Activated T-cell treated with anti-CD3 and anti-CD28 coated beads, Interleukin-2, amount 50 U/mL, for 4 hours (primary cell): ENCODE measurements around the gene ZDHHC17. TPM values are rescaled to one million over a fixed set of nuclear protein-coding genes. Genes with fewer than 3 reads are reported as not detected.

Experiments
- ATAC-seq, 2 donors: fragments of 200-7000 bp; cut with Tn5 transposase; one replicate each; pipeline ENCODE4 v1.10.0; 2021
- DNase-seq: peaks from one replicate; pipeline ENCODE4 v3.0.0-alpha.2; 2020
- H3K27me3 Mint-ChIP-seq: one replicate; pipeline ENCODE4 v1.8.0; 2021; ENCODE audit warnings: low read depth, mixed read lengths
- H3K36me3 Mint-ChIP-seq: one replicate; pipeline ENCODE4 v1.8.0; 2022; ENCODE audit warnings: mixed read lengths; ENCODE audit not compliant: insufficient read depth
- H3K4me1 Mint-ChIP-seq: one replicate; pipeline ENCODE4 v1.8.0; 2021; ENCODE audit warnings: low read depth, mixed read lengths
- H3K4me3 Mint-ChIP-seq: one replicate; pipeline ENCODE4 v1.8.0; 2021; ENCODE audit warnings: mild to moderate bottlenecking, moderate library complexity, mixed read lengths
- H3K9me3 Mint-ChIP-seq: one replicate; pipeline ENCODE4 v1.8.0; 2021; ENCODE audit warnings: mixed read lengths
- total RNA-seq, 3 donors: library from RNA; stranded (reverse); gene quantifications; one replicate each; pipeline ENCODE4 v1.2.1, GENCODE V29; 2021

The ZDHHC17 gene
- total RNA-seq, 3 donors from 2014 or later, result 20.5 to 28.1 (median 25.4) TPM

DNA sequence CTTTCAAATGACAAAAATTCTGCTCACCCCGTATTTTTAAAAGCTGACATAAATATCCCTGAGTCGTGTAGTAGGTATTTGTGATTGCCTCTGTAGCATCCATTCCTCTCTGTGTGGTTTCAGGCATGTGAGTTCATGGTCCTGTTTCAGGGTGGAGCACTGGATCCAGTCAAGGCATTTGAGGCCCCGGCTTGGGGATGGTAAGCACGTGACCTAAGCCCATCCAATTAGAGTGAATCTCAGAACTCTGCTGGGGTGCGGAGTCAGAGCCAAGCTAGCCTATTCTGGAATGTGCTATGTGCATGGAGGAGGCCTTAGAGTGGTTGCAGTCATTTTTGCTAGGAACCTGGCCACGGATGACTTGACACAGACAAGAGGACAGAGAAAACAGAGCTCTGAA, 119.2 kb downstream of the ZDHHC17 start:
- Mint-ChIP-seq H3K36me3 (no peaks in the 10 kb centered on the region), H3K9me3 (no peaks in the 10 kb centered on the region), H3K4me1 (peaks cover 11% of the 10 kb centered on the region), H3K4me3 (no peak overlapping the region), H3K27me3 (peaks cover 34% of the 10 kb centered on the region)
- no peak for DNase-seq
- ATAC-seq, result no peak

DNA sequence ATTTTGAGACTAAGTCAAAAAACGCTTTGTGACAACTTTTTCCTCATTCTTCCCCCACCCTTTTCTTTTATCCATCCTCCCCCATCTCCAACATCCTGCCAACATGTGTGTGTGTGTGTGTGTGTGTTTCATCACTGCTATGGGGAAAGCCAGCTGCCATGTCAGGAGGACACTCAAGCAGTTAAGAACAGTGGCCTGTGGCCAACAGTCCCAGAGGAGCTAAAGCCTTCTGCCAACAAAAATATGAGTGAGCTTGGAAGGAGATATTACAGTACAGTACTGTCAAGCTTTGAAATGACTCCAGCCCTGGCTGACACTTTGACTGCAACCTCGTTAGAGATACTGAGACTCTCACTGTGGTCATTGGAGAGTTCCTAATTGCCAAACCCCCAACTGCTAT, 119.9 kb downstream of the ZDHHC17 start:
- Mint-ChIP-seq H3K4me3 (no peak overlapping the region), H3K4me1 (peaks cover 7% of the 10 kb centered on the region), H3K27me3 (peaks cover 32% of the 10 kb centered on the region), H3K9me3 (no peaks in the 10 kb centered on the region), H3K36me3 (no peaks in the 10 kb centered on the region)
- no peak for ATAC-seq
- DNase-seq, result no peak

DNA sequence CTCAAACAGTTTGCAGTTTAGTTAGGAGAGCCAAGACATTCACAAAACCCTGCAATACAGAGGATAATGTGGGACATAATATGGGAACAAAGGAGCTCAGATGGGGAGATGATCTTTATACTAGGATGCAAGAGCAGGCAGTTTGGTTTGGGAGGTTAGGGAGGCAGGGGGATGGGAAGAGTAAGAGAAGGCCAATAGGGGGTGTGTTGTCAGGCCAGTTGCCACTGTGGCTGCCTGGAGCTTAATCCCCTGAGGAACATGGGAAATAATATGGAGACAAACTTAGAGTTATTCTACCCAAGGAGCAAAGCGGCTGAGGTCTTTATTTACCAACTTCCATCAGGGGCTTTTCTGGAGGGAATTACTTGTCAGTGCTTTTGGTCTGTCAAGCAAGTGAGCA, 124.9 kb downstream of the ZDHHC17 start:
- H3K9me3 Mint-ChIP-seq, result no peaks in the 10 kb centered on the region
- DNase-seq, result no peak
- no peaks in the 10 kb centered on the region for H3K36me3 Mint-ChIP-seq
- H3K4me1 Mint-ChIP-seq, result peaks cover 3% of the 10 kb centered on the region
- H3K27me3 Mint-ChIP-seq, result peaks cover 23% of the 10 kb centered on the region
- ATAC-seq, result no peak
- no peak overlapping the region for H3K4me3 Mint-ChIP-seq

DNA sequence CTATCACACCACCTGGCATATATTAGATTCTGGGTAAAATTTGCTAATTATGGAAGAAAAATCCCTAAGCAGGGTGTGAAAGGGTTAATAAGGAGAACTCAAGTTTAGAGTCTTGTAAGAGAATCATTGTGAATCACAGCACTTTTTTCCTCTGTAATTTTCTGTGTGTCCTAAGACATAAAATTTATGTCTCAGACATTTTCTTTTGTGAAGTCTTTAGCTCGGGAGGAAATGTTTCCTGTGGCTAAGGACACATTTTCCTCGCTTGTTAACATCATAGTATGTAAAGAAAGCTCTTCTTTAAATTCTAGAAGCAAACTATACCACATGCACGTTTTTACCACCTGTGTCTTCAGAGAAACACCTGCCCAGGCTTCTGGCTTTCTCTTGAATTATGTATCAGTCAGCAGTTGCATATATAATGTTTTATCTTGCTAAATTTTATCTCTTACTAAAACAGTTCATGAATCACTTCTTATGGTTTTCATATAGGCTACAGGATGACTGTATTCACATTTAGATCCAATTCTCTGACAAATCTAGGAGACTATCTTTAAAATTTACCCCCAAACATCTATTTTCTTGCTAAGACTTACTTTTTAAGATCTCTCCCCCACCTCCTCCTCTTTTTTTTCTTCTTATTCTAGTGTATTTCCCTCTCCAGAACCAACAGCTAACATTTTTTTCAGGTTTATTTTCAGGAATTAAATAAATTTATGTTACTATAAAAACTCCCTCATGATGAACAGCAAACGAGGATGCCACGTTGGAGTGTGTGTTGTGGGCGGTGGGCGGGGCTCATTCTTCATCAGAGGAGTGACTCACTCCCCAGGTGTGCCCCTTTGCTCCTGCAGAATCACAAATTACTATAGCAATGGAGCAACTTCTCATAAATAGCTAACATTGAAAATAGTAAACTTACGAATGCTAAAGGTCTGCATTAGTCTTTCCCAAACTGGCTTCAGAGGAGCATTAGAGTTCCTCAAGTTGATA, 126.5 kb downstream of the ZDHHC17 start:
- H3K36me3 Mint-ChIP-seq, result no peaks in the 10 kb centered on the region
- DNase-seq (peak; percentile 51), ATAC-seq (peak; percentile 66 to 72)
- peaks cover 3% of the 10 kb centered on the region for H3K4me1 Mint-ChIP-seq
- H3K4me3 Mint-ChIP-seq, result no peak overlapping the region
- peaks cover 20% of the 10 kb centered on the region for H3K27me3 Mint-ChIP-seq
- H3K9me3 Mint-ChIP-seq, result no peaks in the 10 kb centered on the region

DNA sequence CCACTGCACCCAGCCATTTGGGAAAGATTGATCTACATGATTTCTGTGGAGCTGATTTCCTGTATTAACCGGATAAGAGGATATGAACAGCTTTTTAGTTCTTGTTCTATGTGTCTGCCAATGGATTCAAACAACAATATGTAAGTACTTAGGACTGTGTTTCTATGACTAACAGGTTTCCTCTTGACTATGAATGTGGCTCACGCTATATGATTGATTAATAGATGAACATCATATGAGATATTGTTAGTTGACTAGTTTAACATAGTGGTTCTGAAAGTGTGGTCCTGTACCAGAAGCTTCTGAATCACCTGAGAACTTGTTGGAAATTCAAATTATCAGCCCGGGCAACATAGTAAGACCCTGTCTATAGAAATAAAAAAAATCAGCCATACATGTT, 127.7 kb downstream of the ZDHHC17 start:
- Mint-ChIP-seq H3K27me3 (peaks cover 20% of the 10 kb centered on the region), H3K4me1 (peaks cover 3% of the 10 kb centered on the region), H3K36me3 (no peaks in the 10 kb centered on the region), H3K9me3 (no peaks in the 10 kb centered on the region), H3K4me3 (no peak overlapping the region)
- ATAC-seq, result peak; percentile 20 to 36
- DNase-seq, result no peak

DNA sequence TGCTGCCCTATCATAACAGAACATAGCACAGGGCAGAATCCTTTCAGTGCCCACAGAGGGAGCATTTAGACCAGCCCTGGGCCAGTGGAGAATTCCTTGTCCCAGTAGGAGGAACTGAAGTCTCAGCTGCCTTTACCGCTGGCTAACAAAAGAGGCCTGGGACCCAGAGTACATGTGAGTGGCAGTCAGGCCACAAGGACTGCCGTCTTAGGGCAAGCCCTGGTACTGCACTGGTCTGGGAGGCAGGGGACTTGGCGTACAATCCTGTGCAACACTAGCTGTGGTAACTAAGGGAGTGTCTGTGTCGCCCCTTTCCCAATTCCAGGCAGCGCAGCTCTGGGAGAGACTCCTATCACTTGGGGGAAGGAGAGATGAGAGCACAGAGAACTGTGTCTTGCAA, 131.9 kb downstream of the ZDHHC17 start:
- Mint-ChIP-seq H3K9me3 (no peaks in the 10 kb centered on the region), H3K4me1 (peaks cover under 1% of the 10 kb centered on the region), H3K27me3 (peaks cover 6% of the 10 kb centered on the region), H3K36me3 (no peaks in the 10 kb centered on the region), H3K4me3 (no peak overlapping the region)
- ATAC-seq (no peak), DNase-seq (no peak)

DNA sequence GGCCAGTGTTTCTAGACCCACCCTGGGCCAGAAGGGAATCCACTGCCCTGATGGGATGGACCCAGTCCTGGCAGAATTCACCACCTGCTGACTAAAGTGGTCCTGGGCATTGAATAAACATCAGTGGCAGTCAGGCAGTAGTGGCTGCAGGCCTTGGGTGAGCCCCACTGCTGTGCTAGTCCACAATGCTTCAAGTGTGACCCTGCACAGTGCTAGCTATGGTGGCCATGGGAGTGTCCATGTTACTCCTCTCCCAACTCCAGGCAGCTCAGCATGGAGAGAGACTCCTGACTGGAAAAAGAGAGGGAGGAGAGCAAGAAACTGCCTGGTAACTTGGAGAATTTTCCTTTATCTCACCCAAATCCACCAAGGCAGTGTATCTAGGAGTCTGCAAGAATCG, 132.4 kb downstream of the ZDHHC17 start:
- no peaks in the 10 kb centered on the region for H3K9me3 Mint-ChIP-seq
- ATAC-seq (no peak), DNase-seq (no peak)
- peaks cover 6% of the 10 kb centered on the region for H3K27me3 Mint-ChIP-seq
- H3K36me3 Mint-ChIP-seq, result no peaks in the 10 kb centered on the region
- H3K4me3 Mint-ChIP-seq, result no peak overlapping the region
- no peaks in the 10 kb centered on the region for H3K4me1 Mint-ChIP-seq

DNA sequence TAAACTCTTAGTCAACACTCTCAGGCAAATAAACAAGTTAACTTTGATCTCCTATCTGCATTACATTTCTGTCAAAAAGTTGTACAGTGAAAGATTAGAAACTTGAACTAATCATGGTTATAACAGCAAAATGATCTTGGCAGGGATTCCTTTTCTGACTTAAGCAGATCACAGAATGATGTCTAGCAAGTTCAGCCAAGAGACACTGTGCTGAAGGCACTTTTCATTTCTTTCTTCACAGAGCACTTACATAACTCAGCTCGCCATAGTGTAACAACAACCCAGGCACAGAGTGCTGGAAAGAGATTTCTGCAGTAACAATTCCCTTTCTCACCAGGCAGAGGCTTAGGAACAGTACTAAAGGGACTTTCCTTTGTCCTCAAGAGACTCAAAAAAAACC, 134.5 kb downstream of the ZDHHC17 start:
- no peak overlapping the region for H3K4me3 Mint-ChIP-seq
- no peak for ATAC-seq
- H3K9me3 Mint-ChIP-seq, result no peaks in the 10 kb centered on the region
- peaks cover 8% of the 10 kb centered on the region for H3K4me1 Mint-ChIP-seq
- no peak for DNase-seq
- no peaks in the 10 kb centered on the region for H3K36me3 Mint-ChIP-seq
- H3K27me3 Mint-ChIP-seq, result no peaks in the 10 kb centered on the region

DNA sequence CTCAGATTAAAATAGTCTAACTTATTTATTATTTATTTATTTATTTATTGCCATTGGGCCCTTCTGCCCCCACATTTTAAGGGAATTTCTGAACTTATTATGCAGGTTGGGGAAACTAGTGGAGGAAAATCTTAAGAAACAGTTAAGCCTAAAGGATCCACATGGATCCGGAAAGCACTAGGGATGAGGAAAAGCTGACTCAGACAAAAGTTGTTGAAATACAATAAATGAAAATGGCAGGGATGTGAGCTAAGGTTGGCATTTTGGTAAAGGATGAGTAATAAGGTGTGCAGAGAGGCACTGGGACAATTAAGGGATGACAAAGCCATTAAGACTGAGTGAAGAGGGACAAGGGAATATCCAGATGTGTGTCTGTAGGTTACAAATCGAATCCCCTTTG, 135.6 kb downstream of the ZDHHC17 start:
- Mint-ChIP-seq H3K9me3 (no peaks in the 10 kb centered on the region), H3K4me3 (no peak overlapping the region), H3K27me3 (no peaks in the 10 kb centered on the region), H3K4me1 (peaks cover 8% of the 10 kb centered on the region), H3K36me3 (no peaks in the 10 kb centered on the region)
- DNase-seq (no peak), ATAC-seq (no peak)

DNA sequence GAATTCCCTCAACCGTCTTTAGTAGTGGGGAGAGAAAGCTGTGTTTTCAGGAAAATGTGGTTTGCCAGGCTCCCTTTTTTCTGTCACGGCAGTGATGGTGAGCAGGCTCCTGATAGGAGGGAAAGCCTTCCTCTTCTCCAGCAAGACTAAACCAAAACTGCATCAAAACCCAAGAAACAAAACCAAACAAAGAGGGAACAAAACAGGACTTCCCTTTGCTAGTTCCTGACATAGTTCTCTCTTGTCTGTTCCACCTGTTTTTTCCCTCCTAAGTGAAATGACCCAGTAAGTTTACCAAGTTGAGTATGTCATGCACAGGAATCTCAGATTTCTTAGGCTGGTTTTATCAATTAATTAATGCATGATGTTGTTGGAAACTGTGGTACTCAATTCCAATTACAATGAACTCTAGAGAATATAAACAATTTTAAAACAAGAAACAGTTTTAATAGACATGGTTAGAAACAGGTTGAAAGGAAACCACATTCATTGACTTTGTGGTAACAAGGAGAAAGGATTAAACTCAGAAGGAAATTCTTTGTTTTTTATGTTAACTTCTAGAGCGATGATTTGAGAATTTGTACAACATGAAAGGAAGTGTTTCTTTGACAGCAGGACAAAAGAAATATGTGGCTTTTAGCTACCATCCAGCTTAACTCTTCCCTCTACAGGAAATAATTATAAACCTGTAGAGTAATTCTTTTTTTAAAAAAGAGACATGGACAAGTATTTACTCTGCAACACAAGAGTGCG, 137.9 kb downstream of the ZDHHC17 start:
- no peak for ATAC-seq
- Mint-ChIP-seq H3K4me1 (peaks cover 8% of the 10 kb centered on the region), H3K9me3 (no peaks in the 10 kb centered on the region), H3K36me3 (no peaks in the 10 kb centered on the region), H3K27me3 (peaks cover 2% of the 10 kb centered on the region), H3K4me3 (no peak overlapping the region)
- DNase-seq, result no peak

Other genes with a start within 250 kb of the ZDHHC17 start
- gene OSBPL8, start 204.3 kb upstream of the ZDHHC17 start, total RNA-seq, result 10 to 100 TPM; 81.3 to 91.9 (median 87.3) TPM
- gene CSRP2, start 114.9 kb downstream of the ZDHHC17 start, total RNA-seq, result under 1 TPM; 0.42 to 0.92 (median 0.73) TPM